Measurements from ENCODE around the gene CLGN. TPM values are rescaled to one million over a fixed set of nuclear protein-coding genes. Genes with fewer than 3 reads are reported as not detected.

CLGN gene
- total RNA-seq, 1 experiment from 2014 or later, result 0.35 TPM

DNA sequence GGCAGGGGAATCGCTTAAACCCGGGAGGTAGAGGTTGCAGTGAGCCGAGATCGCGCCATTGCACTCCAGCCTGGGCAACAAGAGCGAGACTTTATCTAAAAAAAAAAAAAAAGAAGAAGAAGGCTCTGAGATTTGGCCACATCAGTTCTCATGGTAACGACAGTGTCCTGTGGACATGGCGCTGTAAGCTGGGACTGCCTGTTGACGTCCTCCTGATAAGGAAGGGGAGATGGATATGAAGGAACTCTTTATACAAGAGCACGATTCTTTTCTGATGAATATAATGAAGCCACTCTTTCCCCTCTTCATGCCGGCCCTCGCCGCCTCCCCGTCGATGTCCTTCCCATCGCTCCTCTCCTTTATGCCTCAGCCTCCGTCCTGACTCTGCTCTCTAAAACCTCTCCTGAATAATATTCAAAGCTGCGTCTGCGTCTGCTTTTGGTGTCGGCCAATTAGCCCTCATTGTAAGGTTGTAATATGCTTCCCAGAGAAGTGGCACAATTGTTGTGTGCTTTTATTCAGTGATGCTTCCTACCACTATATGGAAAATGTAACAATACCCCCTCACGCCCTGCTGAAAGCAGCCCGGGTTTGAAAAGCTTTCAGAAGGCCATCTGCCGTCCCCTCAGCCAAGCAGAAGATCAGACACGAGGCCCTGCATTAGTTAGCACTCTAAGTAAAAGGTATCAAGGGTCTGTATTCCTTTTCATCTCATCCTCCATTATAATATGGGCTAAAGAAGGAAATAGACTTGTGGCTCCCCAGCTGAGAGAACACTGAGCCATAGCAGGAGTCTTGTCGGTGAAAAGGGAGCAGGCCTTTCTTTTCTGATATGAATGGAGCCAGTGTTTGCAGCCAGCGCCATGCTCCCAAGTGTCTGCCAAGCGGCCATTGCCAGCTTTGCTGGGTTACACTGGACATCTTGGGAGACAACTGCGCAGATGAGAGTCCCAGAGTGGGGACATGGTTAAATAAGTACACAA, 76.1 kb downstream of the CLGN start:
- no peaks in the 10 kb centered on the region for H3F3A ChIP-seq (ENCODE audit: insufficient read depth, low read depth)
- H2AFZ ChIP-seq, result no peak overlapping the region
- H3K27ac ChIP-seq, result no peak overlapping the region
- no peak overlapping the region for H3K4me2 ChIP-seq
- no peaks in the 10 kb centered on the region for H3K36me3 ChIP-seq (ENCODE audit: low read depth)
- no TSS peak for BruUV-seq (replicated peaks)
- no peaks in the 10 kb centered on the region for H3K27me3 ChIP-seq (ENCODE audit: insufficient read depth, low read depth)
- ChIA-PET CTCF (no interaction called here), POLR2A (ENCODE audit: unreplicated experiment) (no interaction called here)
- H3K79me2 ChIP-seq (ENCODE audit: low read depth), result no peaks in the 10 kb centered on the region
- H3K9me3 ChIP-seq (ENCODE audit: insufficient read depth, low read depth), result no peaks in the 10 kb centered on the region
- intact Hi-C loops (cut with micrococcal nuclease; ENCODE audit: unreplicated experiment), result loop anchor here (10.0 kb wide), 1 partner anchor 617 kb away; no protein-coding TSS in a partner anchor
- DNase-seq, result no peak
- no peaks in the 10 kb centered on the region for H4K20me1 ChIP-seq (ENCODE audit: insufficient read depth)
- no peak overlapping the region for H3K4me3 ChIP-seq
- no peaks in the 10 kb centered on the region for H3K9me2 ChIP-seq (ENCODE audit: insufficient read depth)
- H3K4me1 ChIP-seq (replicated peaks; ENCODE audit: insufficient read depth), result no peaks in the 10 kb centered on the region
- TF ChIP-seq, protein P1, sequence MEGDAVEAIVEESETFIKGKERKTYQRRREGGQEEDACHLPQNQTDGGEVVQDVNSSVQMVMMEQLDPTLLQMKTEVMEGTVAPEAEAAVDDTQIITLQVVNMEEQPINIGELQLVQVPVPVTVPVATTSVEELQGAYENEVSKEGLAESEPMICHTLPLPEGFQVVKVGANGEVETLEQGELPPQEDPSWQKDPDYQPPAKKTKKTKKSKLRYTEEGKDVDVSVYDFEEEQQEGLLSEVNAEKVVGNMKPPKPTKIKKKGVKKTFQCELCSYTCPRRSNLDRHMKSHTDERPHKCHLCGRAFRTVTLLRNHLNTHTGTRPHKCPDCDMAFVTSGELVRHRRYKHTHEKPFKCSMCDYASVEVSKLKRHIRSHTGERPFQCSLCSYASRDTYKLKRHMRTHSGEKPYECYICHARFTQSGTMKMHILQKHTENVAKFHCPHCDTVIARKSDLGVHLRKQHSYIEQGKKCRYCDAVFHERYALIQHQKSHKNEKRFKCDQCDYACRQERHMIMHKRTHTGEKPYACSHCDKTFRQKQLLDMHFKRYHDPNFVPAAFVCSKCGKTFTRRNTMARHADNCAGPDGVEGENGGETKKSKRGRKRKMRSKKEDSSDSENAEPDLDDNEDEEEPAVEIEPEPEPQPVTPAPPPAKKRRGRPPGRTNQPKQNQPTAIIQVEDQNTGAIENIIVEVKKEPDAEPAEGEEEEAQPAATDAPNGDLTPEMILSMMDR (conservative IDR thresholded peaks at IDR 0.05), result no peak
- no peak for TF ChIP-seq EZH2 (IDR thresholded peaks at IDR 0.05; ENCODE audit: low read depth)

DNA sequence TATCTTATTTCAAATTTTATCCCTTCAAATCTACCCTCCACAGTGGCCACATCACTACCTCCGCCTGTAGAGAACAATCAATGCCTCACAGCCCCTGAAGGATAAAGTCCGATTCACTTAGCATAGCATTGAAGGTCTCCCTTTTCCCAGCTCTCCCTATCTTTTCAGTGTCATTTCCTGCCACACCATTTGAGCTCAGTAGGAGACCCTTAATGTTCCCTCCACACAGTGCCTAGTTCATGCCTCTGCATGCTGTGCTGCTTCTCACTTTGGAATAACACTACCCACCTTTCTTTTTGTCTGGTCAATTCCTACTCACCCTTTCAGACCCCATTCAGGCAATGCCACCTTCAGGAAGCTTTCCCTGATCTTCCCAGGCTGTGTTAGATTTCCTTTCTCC, 77.6 kb downstream of the CLGN start:
- CTCF ChIA-PET, result no interaction called here
- no peaks in the 10 kb centered on the region for H4K20me1 ChIP-seq (ENCODE audit: insufficient read depth)

DNA sequence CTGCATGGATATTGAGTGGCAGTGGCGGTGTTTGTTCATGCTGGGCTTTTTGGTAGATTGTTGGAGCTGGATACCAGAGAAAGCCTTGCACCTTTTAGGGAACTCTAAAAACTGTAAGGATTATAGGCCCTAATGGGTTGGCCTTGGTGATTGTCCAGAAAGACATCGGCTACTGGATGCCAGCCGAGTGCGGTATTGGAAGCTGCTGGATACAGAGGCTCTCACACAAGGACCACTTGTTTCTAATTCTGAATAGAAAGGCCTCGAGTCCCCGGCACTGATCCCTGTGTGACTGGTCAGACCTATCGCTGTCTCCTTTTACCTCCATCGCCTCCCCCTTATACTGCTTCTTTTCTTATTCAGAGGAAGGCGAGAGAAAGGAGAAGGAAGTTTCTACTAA, 81.3 kb downstream of the CLGN start:
- Histone ChIP-seq H3K79me2 (ENCODE audit: low read depth) (no peaks in the 10 kb centered on the region), H3K4me1 (replicated peaks; ENCODE audit: insufficient read depth) (no peaks in the 10 kb centered on the region; the same call in 1 of the 2 replicates), H3K9me2 (ENCODE audit: insufficient read depth) (no peaks in the 10 kb centered on the region), H3K27ac (no peak overlapping the region), H3K27me3 (ENCODE audit: insufficient read depth, low read depth) (no peaks in the 10 kb centered on the region), H4K20me1 (ENCODE audit: insufficient read depth) (no peaks in the 10 kb centered on the region), H3K4me2 (no peak overlapping the region), H2AFZ (no peak overlapping the region), H3K4me3 (no peak overlapping the region), H3F3A (ENCODE audit: insufficient read depth, low read depth) (no peaks in the 10 kb centered on the region), H3K36me3 (ENCODE audit: low read depth) (no peaks in the 10 kb centered on the region), H3K9me3 (ENCODE audit: insufficient read depth, low read depth) (no peaks in the 10 kb centered on the region)
- intact Hi-C loops (cut with micrococcal nuclease; ENCODE audit: unreplicated experiment), result no loop called here
- ChIA-PET CTCF (no interaction called here), POLR2A (ENCODE audit: unreplicated experiment) (no interaction called here)
- DNase-seq, result no peak
- no peak for TF ChIP-seq EZH2 (IDR thresholded peaks at IDR 0.05; ENCODE audit: low read depth)
- TF ChIP-seq, protein P1 (conservative IDR thresholded peaks at IDR 0.05), result no peak
- no TSS peak for BruUV-seq (replicated peaks)

More for the DNA sequence above, 77.6 kb downstream of the CLGN start:
- no peaks in the 10 kb centered on the region for H3K4me1 ChIP-seq (replicated peaks; ENCODE audit: insufficient read depth)
- POLR2A ChIA-PET (ENCODE audit: unreplicated experiment), result no interaction called here
- H3K36me3 ChIP-seq (ENCODE audit: low read depth), result no peaks in the 10 kb centered on the region
- no peaks in the 10 kb centered on the region for H3K9me3 ChIP-seq (ENCODE audit: insufficient read depth, low read depth)
- H2AFZ ChIP-seq, result no peak overlapping the region
- intact Hi-C loops (cut with micrococcal nuclease; ENCODE audit: unreplicated experiment), result loop anchor here (10.0 kb wide), 1 partner anchor 615 kb away; no protein-coding TSS in a partner anchor
- no peaks in the 10 kb centered on the region for H3F3A ChIP-seq (ENCODE audit: insufficient read depth, low read depth)
- no peak overlapping the region for H3K4me3 ChIP-seq
- H3K27ac ChIP-seq, result no peak overlapping the region
- H3K9me2 ChIP-seq (ENCODE audit: insufficient read depth), result no peaks in the 10 kb centered on the region
- no peaks in the 10 kb centered on the region for H3K79me2 ChIP-seq (ENCODE audit: low read depth)
- no peak for TF ChIP-seq EZH2 (IDR thresholded peaks at IDR 0.05; ENCODE audit: low read depth)
- TF ChIP-seq, protein P1 (conservative IDR thresholded peaks at IDR 0.05), result no peak
- H3K27me3 ChIP-seq (ENCODE audit: insufficient read depth, low read depth), result no peaks in the 10 kb centered on the region
- H3K4me2 ChIP-seq, result no peak overlapping the region
- no peak for DNase-seq
- no TSS peak for BruUV-seq (replicated peaks)

Data from PC-9 (cell line).